Stimulated activated naive CD8-positive, alpha-beta T cell treated with anti-CD3 and anti-CD28 coated beads, Interleukin-15, Interleukin-2, amounts not matched to agents 100 ng/mL and 50 ng/mL, for 24 hours (primary cell): ENCODE measurements around the gene PCDHA7.
"Not testable (repeated sequence)": the region's sequence is repeated elsewhere in the genome, so short reads cannot be mapped to it uniquely, and the experiment has no call there.

Experiments used
- H3K27ac Mint-ChIP-seq: one replicate; pipeline ENCODE4 v1.8.0; 2021; ENCODE audit warnings: mild to moderate bottlenecking, mixed read lengths
- H3K27me3 Mint-ChIP-seq: one replicate; pipeline ENCODE4 v1.8.0; 2021; ENCODE audit warnings: mixed read lengths
- H3K36me3 Mint-ChIP-seq: one replicate; pipeline ENCODE4 v1.8.0; 2021; ENCODE audit warnings: low read depth, mixed read lengths
- H3K4me1 Mint-ChIP-seq: one replicate; pipeline ENCODE4 v1.8.0; 2021; ENCODE audit warnings: low read depth, mixed read lengths
- H3K4me3 Mint-ChIP-seq: one replicate; pipeline ENCODE4 v1.8.0; 2021; ENCODE audit warnings: mild to moderate bottlenecking, mixed read lengths
- H3K9me3 Mint-ChIP-seq: one replicate; pipeline ENCODE4 v1.8.0; 2021; ENCODE audit warnings: mixed read lengths

Gene PCDHA7

GRCh38 chr5:140870221-140871201 is 36.4 kb downstream of the PCDHA7 start:
- Mint-ChIP-seq H3K4me1 (no peaks in the 10 kb centered on the region), H3K36me3 (peaks cover 16% of the 10 kb centered on the region), H3K9me3 (peaks cover 14% of the 10 kb centered on the region), H3K4me3 (no peak overlapping the region), H3K27ac (no peak overlapping the region), H3K27me3 (peaks cover 35% of the 10 kb centered on the region)

GRCh38 chr5:140875085-140876065 is 41.3 kb downstream of the PCDHA7 start, which contains the start of gene PCDHA12:
PCDHA12 (plus strand) TSS chr5:140875308; CDS start chr5:140875473, 165 bp downstream.
- peaks cover 24% of the 10 kb centered on the region for H3K36me3 Mint-ChIP-seq
- peaks cover 19% of the 10 kb centered on the region for H3K9me3 Mint-ChIP-seq
- no peaks in the 10 kb centered on the region for H3K4me1 Mint-ChIP-seq
- no peak within 1 kb of the TSS for H3K4me3 Mint-ChIP-seq
- H3K27ac Mint-ChIP-seq = no peak within 1 kb of the TSS
- H3K27me3 Mint-ChIP-seq = peaks cover 50% of the 10 kb centered on the region

DNA sequence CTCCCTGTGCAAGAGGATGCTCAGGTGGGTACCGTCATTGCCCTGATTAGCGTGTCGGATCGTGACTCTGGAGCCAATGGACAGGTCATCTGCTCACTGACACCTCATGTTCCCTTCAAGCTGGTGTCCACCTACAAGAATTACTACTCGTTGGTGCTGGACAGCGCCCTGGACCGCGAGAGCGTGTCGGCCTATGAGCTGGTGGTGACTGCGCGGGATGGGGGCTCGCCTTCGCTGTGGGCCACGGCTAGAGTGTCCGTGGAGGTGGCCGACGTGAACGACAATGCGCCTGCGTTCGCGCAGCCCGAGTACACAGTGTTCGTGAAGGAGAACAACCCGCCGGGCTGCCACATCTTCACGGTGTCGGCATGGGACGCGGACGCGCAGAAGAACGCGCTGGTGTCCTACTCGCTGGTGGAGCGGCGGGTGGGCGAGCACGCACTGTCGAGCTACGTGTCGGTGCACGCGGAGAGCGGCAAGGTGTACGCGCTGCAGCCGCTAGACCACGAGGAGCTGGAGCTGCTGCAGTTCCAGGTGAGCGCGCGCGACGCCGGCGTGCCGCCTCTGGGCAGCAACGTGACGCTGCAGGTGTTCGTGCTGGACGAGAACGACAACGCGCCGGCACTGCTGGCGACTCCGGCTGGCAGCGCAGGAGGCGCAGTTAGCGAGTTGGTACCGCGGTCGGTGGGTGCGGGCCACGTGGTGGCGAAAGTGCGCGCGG is 42.6 kb downstream of the PCDHA7 start:
- H3K4me3 Mint-ChIP-seq, H3K27ac Mint-ChIP-seq, H3K4me1 Mint-ChIP-seq: not testable (repeated sequence)
- Mint-ChIP-seq H3K36me3 (peaks cover 25% of the 10 kb centered on the region), H3K9me3 (peaks cover 32% of the 10 kb centered on the region), H3K27me3 (peaks cover 61% of the 10 kb centered on the region)

- Mint-ChIP-seq H3K27ac (no peak overlapping the region), H3K4me1 (no peaks in the 10 kb centered on the region), H3K4me3 (no peak overlapping the region), H3K36me3 (peaks cover 27% of the 10 kb centered on the region), H3K27me3 (peaks cover 62% of the 10 kb centered on the region), H3K9me3 (peaks cover 36% of the 10 kb centered on the region)
These were observed 43.2 kb downstream of the PCDHA7 start for GRCh38 chr5:140877262-140877581.

GRCh38 chr5:140881889-140882590 is 48.0 kb downstream of the PCDHA7 start, which contains the start of gene PCDHA13:
PCDHA13 (plus strand) TSS chr5:140882124; CDS start chr5:140882269, 145 bp downstream.
- H3K9me3 Mint-ChIP-seq = peaks cover 37% of the 10 kb centered on the region
- no peak within 1 kb of the TSS for H3K4me3 Mint-ChIP-seq
- H3K36me3 Mint-ChIP-seq = peaks cover 20% of the 10 kb centered on the region
- H3K27me3 Mint-ChIP-seq = peaks cover 49% of the 10 kb centered on the region
- H3K4me1 Mint-ChIP-seq = no peaks in the 10 kb centered on the region
- H3K27ac Mint-ChIP-seq = no peak within 1 kb of the TSS

DNA sequence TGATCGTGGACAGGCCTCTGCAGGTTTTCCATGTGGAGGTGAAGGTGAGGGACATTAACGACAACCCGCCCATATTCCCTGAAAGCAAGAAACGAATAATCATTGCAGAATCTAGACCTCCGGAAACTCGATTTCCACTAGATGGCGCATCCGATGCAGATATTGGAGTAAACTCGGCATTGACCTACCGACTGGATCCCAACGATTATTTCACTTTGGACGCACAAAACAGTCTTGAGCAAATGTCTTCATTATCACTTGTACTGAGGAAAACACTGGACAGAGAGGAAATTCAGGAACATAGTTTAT is 48.5 kb downstream of the PCDHA7 start:
- Mint-ChIP-seq H3K27ac (no peak overlapping the region), H3K36me3 (peaks cover 20% of the 10 kb centered on the region), H3K4me3 (no peak overlapping the region), H3K4me1 (no peaks in the 10 kb centered on the region), H3K9me3 (peaks cover 41% of the 10 kb centered on the region), H3K27me3 (peaks cover 49% of the 10 kb centered on the region)

DNA sequence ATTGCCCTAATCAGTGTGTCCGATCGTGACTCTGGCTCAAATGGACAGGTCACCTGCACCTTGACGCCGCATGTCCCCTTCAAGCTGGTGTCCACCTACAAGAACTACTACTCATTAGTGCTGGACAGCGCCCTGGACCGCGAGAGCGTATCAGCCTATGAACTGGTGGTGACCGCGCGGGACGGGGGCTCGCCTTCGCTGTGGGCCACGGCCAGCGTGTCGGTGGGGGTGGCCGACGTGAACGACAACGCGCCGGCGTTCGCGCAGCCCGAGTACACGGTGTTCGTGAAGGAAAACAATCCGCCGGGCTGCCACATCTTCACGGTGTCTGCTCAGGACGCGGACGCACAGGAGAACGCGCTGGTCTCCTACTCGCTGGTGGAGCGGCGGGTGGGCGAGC is 49.3 kb downstream of the PCDHA7 start:
- peaks cover 44% of the 10 kb centered on the region for H3K27me3 Mint-ChIP-seq
- H3K27ac Mint-ChIP-seq = no peak overlapping the region
- H3K4me3 Mint-ChIP-seq = no peak overlapping the region
- H3K9me3 Mint-ChIP-seq = peaks cover 41% of the 10 kb centered on the region
- H3K4me1 Mint-ChIP-seq = no peaks in the 10 kb centered on the region
- H3K36me3 Mint-ChIP-seq = peaks cover 16% of the 10 kb centered on the region

DNA sequence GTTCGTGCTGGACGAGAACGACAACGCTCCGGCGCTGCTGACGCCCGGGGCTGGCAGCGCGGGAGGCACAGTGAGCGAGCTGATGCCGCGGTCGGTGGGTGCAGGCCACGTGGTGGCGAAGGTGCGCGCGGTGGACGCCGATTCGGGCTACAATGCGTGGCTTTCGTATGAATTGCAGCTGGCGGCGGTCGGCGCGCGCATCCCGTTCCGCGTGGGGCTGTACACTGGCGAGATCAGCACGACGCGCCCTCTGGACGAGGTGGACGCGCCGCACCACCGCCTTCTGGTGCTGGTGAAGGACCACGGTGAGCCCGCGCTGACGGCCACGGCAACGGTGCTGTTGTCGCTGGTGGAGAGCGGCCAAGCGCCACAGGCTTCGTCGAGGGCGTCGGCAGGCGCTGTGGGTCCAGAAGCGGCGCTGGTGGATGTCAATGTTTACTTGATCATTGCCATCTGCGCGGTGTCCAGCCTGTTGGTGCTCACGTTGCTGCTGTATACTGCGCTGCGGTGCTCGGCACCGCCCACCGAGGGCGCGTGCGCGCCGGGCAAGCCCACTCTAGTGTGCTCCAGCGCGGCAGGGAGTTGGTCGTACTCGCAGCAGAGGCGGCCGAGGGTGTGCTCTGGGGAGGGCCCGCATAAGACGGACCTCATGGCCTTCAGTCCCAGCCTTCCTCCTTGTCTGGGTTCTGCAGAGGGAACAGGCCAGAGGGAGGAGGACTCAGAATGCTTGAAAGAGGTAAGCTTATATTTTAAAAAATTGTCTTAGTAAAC is 50.0 kb downstream of the PCDHA7 start:
- Mint-ChIP-seq H3K4me1 (no peaks in the 10 kb centered on the region), H3K27ac (no peak overlapping the region), H3K4me3 (no peak overlapping the region), H3K27me3 (peaks cover 40% of the 10 kb centered on the region), H3K9me3 (peaks cover 37% of the 10 kb centered on the region), H3K36me3 (peaks cover 15% of the 10 kb centered on the region)
